SHP77 (cell line): Measurements from ENCODE around the gene STEAP1.

Source experiments
- DNase-seq, 2 experiments: peaks; one replicate each; lab custom pipeline; 2025; lab: John Stamatoyannopoulos, UW

Gene STEAP1

DNA sequence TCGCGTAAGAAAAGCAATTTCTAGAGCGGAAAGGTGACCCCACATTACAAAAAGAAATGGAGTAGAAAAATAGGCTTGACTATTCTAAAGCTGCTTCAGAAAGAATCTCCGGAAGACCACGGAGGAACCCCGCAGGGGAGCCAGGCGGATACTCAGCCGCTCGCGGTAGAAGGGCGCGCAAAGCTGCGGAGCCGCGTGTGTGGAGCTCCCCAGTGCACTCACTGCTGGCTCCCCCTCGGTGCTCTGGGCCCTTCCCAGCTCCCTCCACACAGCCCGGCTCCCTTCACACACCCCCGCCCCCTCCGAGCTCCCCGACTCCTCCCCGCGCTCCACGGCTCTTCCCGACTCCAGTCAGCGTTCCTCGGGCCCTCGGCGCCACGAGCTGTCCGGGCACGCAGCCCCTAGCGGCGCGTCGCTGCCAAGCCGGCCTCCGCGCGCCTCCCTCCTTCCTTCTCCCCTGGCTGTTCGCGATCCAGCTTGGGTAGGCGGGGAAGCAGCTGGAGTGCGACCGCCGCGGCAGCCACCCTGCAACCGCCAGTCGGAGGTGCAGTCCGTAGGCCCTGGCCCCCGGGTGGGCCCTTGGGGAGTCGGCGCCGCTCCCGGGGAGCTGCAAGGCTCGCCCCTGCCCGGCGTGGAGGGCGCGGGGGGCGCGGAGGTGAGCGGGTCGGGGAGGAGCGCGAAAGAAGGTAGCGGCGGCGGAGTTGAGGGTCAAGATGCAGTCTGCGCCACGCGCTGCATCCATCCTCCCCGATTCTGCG, 57.3 kb downstream of the STEAP1 start, which contains the start of gene STEAP2:
STEAP2 (plus strand) TSS at position 350 of the 758 bp plus-strand sequence. CDS start 13,343 bp downstream, outside the sequence.
- no peak for DNase-seq

DNA sequence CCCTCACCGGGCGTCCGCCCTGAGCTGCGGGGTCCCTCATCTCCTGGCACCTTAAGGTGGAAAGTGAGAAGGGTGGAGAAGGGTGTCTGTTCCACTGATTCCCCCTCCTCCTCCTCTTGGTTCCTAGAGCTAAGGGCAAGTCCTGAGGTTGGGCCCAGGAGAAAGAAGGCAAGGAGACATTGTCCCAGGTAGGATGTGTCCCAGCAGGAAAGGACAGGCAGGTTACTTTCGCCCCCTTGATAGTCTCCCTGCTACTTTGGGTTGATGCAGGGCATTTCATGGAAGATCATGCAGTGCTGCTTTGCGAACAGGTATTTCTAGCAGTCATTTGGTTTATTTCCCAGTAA, 57.9 kb downstream of the STEAP1 start:
- DNase-seq, result no peak

GRCh38 chr7:90213521-90213920, 59.3 kb downstream of the STEAP1 start:
- DNase-seq, result no peak
